T47D (cell line): ENCODE data around the gene JMJD1C.
A peak's percentile ranks its signal among the peaks of the same experiment; 100 is the strongest.

Experiments used
- DNase-seq, 2 experiments: peaks; one replicate each; pipeline versions ENCODE4 v3.0.0 to v3.0.0-alpha.2; 2011 to 2012; ENCODE audit warnings: low read depth in 1 of 2, low spot score in 1 of 2
- JUND ChIP-seq: IDR thresholded peaks from 2 replicates; pipeline ENCODE4 v1.6.1; 2012; ENCODE audit warnings: low read depth
- in situ Hi-C: cut with HindIII; loops from 2 replicates; pipeline ENCODE4 v1.10.0; 2016; ENCODE audit warnings: low sequenced_read_pairs, low pct_unique_long_range_greater_than_20kb

The JMJD1C gene

DNA sequence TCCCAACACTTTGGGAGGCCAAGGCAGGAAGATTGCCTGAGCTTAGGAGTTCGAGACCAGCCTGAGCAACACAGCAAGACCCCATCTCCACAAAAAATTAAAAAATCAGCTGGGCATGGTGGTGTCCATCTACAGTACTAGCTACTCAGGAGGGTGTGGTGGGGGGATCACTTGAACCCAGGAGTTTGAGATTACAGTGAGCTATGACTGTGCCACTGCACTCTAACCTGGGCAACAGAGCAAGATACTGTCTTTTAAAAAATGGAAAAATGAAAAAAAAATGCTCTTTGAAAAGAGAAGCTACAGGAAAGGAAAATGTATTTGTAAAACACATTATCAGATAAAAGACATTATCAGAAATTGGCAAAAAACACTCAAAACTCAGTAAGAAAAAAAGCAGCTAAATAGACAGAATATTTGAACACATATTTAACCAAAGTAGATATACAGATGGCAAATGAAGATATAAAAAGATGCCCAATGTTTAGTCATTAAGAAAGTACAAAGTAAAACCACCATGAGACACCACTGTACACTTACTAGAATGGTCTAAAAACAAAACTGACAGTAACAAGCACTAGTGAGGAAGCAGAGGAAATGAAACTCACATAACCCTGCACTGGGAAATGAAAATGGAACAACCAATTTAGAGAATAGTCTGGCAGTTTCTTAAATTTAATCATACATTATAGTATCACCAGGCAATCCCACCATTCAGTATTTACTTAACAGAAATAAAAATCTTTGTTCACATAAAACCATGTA is 292.1 kb downstream of the JMJD1C start:
- in situ Hi-C loops, result no loop called here
- DNase-seq, result no peak
- TF ChIP-seq JUND, result no peak

DNA sequence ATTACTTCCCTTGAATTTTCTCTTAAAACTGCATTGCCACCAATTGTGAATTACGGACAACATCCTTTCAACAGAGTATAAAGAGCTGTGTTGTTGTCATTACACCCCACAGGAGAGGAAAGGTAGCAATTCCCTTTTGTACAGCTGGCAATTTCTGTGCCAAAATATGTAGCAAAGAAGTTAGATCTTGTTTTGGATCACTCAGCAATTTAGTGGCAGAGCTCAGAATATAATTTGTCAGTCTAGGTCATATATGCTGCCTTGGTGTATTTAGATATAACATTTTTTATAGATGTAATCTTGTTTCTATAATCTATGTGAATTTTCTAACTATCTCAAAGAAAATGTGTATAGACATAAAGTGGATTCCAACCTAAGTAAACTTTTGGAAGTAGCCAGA is 293.9 kb downstream of the JMJD1C start:
- TF ChIP-seq JUND, result no peak
- DNase-seq, result no peak
- in situ Hi-C loops, result no loop called here

DNA sequence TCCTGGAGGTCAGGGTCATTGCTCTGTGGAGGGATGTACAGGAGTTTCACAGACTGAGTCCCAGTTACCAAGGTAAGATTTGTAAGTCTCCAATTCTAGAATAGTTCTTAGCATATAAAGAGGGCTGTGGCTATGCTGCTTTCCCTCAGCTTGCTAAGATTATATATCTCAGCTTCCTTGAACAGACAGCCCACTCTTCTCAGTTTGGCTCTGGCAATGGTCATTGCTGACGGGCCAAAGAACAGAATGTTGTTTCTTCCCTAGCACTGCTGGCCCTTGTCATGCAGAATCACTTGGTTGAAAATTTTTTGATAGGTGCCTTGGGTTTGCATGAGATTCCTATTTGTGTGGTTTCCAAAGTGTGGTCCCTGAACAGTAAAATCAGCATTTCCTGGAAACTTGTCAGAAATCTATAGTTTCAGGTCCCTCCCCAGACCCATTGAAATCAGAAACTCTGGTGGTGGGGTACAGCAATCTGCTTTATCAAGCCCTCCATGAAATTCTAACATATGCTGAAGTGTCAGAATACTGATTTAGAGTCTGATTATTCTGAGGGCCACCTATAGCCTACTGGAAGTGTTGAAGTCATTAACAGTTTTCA is 294.4 kb downstream of the JMJD1C start:
- no peak for DNase-seq
- TF ChIP-seq JUND, result no peak
- in situ Hi-C loops, result no loop called here

DNA sequence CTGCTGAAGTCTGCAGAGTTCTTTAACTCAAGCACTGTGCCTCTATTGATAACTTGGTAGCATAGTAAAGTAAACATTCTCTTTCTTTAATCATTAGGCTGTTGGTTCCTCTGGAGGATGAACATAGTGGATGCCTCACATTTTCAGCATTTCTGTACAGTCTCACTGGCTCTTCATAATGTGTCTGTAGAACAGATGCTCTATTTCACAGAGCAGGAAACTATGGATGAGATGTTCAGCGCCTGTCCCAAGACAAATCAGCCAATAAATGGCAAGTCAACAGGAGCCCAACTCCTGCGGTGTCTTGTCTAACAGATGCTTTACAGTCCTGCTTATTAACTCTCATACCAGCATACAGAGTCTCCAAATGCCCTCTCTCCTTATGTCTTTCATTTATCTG is 296.2 kb downstream of the JMJD1C start:
- no peak for TF ChIP-seq JUND
- no peak for DNase-seq
- in situ Hi-C loops, result no loop called here

DNA sequence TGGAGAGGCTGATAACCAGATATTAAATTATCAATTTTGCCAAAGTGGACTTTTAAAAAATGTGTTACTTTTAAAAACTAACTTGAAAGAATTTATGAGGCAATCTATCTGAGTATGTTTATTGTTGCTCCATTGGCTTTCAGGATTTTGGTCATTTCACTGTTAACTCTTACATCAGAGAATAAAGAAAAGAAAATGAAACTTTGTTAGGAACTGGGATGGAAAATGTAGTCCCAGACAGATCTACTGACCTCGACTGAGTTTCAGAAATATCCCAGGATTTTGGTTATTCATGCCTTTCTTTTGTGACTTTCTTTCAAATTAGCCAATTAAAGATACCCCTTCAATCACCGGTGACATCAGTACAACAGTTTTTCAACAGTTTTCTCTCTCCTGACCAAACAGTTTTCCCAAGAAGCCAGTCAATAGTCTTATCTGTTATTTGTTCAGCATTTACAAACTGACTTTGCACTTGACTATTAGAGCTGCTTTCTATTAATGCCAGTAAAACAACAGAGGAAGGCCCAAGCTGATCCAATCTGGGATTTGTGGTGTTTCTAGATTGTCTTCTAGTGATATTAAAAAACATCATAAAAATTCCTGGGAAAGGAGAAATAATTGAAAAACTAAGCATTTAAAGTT is 296.8 kb downstream of the JMJD1C start:
- DNase-seq, result no peak
- in situ Hi-C loops, result no loop called here
- no peak for TF ChIP-seq JUND

DNA sequence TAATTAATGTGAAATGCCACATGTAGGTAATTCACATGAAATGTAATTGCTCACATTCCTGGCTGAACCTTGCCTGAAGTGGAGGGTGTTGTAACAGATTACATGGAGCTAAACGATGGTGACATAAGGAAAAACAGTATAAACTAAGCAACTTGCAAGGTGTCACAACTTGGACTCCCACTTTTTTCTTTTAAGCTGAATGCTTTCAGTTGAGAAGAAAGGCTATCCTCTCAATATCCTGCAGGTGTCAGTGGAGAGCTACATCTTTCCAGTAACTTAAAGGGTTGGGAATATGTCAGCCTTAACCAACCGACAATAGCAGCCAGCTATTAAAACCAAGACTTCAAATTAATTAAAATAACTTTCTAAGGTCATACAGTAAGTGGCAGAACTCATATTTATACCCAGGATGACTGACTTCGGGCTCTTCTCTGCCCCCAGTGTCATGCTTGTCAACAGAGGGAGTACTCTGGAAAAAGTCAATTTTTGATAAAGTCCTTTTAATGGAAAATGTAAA is 299.0 kb downstream of the JMJD1C start:
- no peak for TF ChIP-seq JUND
- in situ Hi-C loops, result no loop called here
- DNase-seq, result peak in 1 of 2 experiments; percentile 87

DNA sequence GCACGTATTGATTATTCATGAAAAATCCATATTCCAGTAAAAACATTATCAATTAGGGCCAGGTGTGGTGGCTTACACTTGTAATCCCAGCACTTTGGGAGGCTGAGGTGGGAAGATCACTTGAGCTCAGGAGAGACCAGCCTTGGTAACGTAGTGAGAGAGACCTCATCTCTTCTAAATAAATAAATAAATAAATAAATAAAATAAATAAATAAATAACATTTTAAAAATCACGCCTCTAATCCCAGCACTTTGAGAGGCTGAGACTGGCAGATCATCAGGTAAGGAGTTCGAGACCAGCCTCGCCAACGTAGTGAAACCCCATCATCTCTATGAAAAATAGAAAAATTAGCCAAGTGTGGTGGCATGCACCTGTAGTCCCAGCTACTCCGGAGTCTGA is 300.5 kb downstream of the JMJD1C start:
- DNase-seq, result no peak
- in situ Hi-C loops, result no loop called here
- TF ChIP-seq JUND, result no peak

DNA sequence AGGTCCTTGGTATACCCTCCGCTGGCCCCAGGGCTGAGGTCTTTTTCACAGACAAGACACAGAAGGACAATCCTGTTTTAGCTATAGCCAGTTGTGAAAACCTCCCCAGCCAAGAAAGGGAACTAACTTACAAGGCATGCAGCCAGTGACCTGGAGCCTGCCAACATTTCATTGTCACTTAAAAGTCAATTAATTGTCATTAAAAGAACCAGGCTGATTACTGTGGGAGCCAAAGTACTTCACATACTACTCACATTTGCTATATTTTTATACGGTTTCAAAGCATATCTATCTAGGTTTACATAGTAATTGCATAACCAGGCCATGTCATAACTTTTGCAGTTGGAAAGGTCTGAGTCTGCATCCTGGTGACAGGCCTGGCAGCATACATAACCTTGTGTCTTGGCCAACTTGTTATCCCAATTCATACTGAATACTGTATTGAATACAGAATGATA is 301.6 kb downstream of the JMJD1C start:
- in situ Hi-C loops, result no loop called here
- no peak for DNase-seq

DNA sequence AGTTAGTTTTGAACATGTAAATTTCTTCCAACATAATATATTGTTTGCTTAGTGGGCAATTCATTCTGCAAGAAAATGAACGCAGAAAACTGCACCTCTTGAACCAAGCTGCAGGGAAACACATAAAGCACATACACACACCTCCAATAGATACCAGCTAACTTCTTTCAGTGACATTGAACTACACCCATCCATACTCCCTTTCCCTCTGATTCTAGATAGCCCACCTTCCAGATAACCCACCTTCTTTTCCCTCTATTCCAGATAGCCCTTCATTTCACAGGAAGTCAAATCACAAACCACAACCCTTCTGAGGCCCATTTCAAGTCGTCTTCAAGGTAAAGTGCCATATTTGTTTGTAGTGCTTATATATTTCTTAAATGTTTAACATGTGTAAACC is 304.2 kb downstream of the JMJD1C start:
- no peak for TF ChIP-seq JUND
- no peak for DNase-seq
- in situ Hi-C loops, result no loop called here

More for the DNA sequence above, 301.6 kb downstream of the JMJD1C start:
- TF ChIP-seq JUND, result no peak

DNA sequence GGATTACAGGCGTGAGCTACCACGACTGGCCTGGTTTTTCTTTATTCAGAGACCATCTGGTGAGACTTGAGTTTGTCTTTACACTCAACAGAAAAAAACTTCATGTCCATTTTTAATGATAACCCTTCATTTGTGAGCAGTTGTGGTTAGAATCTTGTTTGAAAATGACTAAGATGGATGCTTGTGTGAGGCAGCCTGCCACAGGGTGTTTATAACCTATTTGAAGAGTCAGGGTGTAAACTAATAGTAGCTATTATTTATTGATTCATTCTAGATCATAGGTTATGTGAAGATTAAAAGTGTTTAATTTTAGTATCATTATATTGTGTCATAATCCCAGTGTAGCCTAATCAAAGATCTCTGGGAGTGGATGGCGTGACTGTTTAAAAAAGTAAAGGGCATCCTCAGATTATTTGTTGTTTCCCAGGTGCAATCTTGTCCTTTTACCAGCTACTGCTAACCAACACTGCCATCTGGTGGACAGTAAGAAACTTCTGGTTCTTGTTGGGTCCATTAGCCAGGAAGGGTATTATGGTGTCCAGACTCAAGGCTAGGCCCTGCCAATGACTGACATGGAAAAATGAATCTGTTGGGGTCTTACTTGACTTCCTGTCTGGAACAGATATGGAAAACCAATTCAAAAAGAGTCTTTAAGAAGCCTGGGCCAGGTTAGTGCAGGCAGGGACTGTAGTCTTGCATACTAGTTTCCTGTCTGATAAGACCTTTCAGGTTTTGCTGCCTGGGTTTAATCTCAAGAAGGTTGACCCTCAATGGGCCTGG is 307.7 kb downstream of the JMJD1C start:
- in situ Hi-C loops, result no loop called here
- DNase-seq, result peak; percentile 57 to 92
- no peak for TF ChIP-seq JUND

DNA sequence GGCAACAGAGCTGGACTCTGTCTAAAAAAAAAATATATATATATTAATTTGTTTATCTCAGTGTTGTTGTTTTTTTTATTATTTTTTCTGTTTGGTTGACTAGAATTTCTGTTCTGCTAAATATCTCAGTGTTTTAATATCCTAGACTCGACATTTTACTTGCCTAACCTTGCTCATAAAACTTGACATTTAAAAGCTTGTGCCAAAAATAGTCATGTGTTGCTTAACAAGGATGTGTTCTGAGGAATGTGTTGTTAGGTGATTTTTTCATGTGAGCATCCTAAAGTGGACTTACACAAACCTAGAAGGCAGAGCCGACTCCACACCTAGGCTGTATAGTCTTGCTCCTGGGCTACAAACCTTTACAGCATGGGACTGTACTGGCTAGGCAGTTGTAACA is 309.5 kb downstream of the JMJD1C start:
- in situ Hi-C loops, result no loop called here
- no peak for DNase-seq
- no peak for TF ChIP-seq JUND

DNA sequence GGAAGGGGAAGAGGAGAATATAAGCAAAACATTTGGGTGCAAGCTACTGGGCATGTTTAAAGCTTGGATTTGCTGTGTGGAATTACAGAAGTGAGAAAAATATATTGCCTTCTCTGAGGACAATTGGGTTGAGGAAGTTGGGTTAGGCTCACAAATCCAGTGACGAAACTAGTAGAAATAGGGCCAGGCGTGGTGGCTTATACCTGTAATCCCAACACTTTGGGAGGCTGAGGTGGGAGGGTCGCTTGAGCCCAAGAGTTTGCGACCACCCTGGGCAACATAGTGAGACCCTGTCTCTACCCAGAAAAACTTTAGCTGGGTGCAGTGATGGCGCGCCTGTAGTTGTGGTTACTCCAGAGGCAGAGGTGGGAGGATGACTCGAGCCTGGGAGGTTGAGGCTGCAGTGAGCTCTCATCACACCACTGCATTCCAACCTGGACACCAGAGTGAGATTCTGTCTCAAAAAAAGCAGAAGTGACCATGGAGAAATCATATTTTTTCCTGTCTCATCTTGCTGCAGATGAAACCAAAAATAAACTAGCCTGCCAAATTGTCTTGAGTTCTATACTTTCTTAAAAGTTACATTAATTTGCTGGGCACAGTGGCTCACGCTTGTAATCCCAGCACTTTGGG is 310.3 kb downstream of the JMJD1C start:
- TF ChIP-seq JUND, result no peak
- no peak for DNase-seq
- in situ Hi-C loops, result no loop called here
